Hepatocyte (in vitro differentiated cells): ENCODE results near the gene MMP10.

Source experiments
- CTCF ChIP-seq: fragments of 200-600 bp; sonication (generic); IDR thresholded peaks from 2 replicates; pipeline ENCODE4 v1.5.1; 2016; ENCODE audit warnings: antibody characterized with exemption, mild to moderate bottlenecking; ENCODE audit not compliant: poor library complexity
- EZH2 ChIP-seq: fragments of 200-600 bp; sonication (generic); IDR thresholded peaks from 2 replicates; pipeline ENCODE4 v1.6.1; 2016; ENCODE audit warnings: antibody characterized with exemption, mild to moderate bottlenecking, borderline replicate concordance
- EZH2phosphoT487 ChIP-seq: fragments of 200-600 bp; sonication (generic); IDR thresholded peaks from one replicate; pipeline ENCODE4 v1.6.1; 2018; ENCODE audit warnings: antibody characterized with exemption, mild to moderate bottlenecking, low read depth, moderate library complexity; ENCODE audit not compliant: unreplicated experiment, severe bottlenecking

GRCh38 chr11:102781676-102782075, 1.2 kb upstream of the MMP10 start:
- TF ChIP-seq CTCF (no peak), EZH2 (no peak), EZH2phosphoT487 (no peak)
